Activated T-cell treated with anti-CD3 and anti-CD28 coated beads, Interleukin-2, amount 50 U/mL, for 24 hours (primary cell): ENCODE results near the gene WNT11.
A peak's percentile ranks its signal among the peaks of the same experiment; 100 is the strongest.

Experiments
- DNase-seq: peaks from one replicate; pipeline ENCODE4 v3.0.0-alpha.2; 2020
- H3K27ac Mint-ChIP-seq: 2 replicates; pipeline ENCODE4 v1.8.0; 2020; ENCODE audit warnings: mild to moderate bottlenecking, mixed read lengths
- H3K27me3 Mint-ChIP-seq: 2 replicates; pipeline ENCODE4 v1.8.0; 2020; ENCODE audit warnings: mixed read lengths
- H3K36me3 Mint-ChIP-seq: 2 replicates; pipeline ENCODE4 v1.8.0; 2020; ENCODE audit warnings: low read depth, mixed read lengths
- H3K4me1 Mint-ChIP-seq: 2 replicates; pipeline ENCODE4 v1.8.0; 2020; ENCODE audit warnings: low read depth, mixed read lengths
- H3K4me3 Mint-ChIP-seq: 2 replicates; pipeline ENCODE4 v1.8.0; 2020; ENCODE audit warnings: mild to moderate bottlenecking, moderate library complexity, mixed read lengths
- H3K9me3 Mint-ChIP-seq: 2 replicates; pipeline ENCODE4 v1.8.0; 2020; ENCODE audit warnings: mixed read lengths

Gene WNT11

GRCh38 chr11:76157891-76158290, 48.4 kb downstream of the WNT11 start:
- Mint-ChIP-seq H3K27me3 (peaks cover 15% of the 10 kb centered on the region), H3K4me3 (no peak overlapping the region), H3K36me3 (no peaks in the 10 kb centered on the region), H3K27ac (no peak overlapping the region), H3K4me1 (peaks cover 7% of the 10 kb centered on the region), H3K9me3 (no peaks in the 10 kb centered on the region)
- no peak for DNase-seq

- H3K4me3 Mint-ChIP-seq: no peak overlapping the region
- H3K27me3 Mint-ChIP-seq: peaks cover 24% of the 10 kb centered on the region
- H3K9me3 Mint-ChIP-seq: no peaks in the 10 kb centered on the region
- no peak for DNase-seq
- H3K36me3 Mint-ChIP-seq: no peaks in the 10 kb centered on the region
- no peak overlapping the region for H3K27ac Mint-ChIP-seq
- H3K4me1 Mint-ChIP-seq: peaks cover 16% of the 10 kb centered on the region
These were observed 49.3 kb downstream of the WNT11 start for GRCh38 chr11:76156971-76157427.

- Mint-ChIP-seq H3K27ac (no peak overlapping the region), H3K9me3 (no peaks in the 10 kb centered on the region), H3K4me1 (peaks cover 22% of the 10 kb centered on the region), H3K27me3 (peaks cover 29% of the 10 kb centered on the region), H3K36me3 (no peaks in the 10 kb centered on the region), H3K4me3 (no peak overlapping the region)
- DNase-seq: no peak
These were observed 50.6 kb downstream of the WNT11 start for GRCh38 chr11:76155500-76156227.

GRCh38 chr11:76153571-76153923, 52.8 kb downstream of the WNT11 start:
- H3K27me3 Mint-ChIP-seq: peaks cover 29% of the 10 kb centered on the region
- no peak overlapping the region for H3K27ac Mint-ChIP-seq
- DNase-seq: peak; percentile 24
- no peaks in the 10 kb centered on the region for H3K36me3 Mint-ChIP-seq
- H3K4me1 Mint-ChIP-seq: peaks cover 22% of the 10 kb centered on the region
- H3K9me3 Mint-ChIP-seq: no peaks in the 10 kb centered on the region
- no peak overlapping the region for H3K4me3 Mint-ChIP-seq

GRCh38 chr11:76152741-76153570, 53.3 kb downstream of the WNT11 start:
- peaks cover 22% of the 10 kb centered on the region for H3K4me1 Mint-ChIP-seq
- DNase-seq: peak; percentile 36
- peak overlapping the region; percentile 74 for H3K4me3 Mint-ChIP-seq
- peak overlapping the region; percentile 72 for H3K27ac Mint-ChIP-seq
- no peaks in the 10 kb centered on the region for H3K9me3 Mint-ChIP-seq
- no peaks in the 10 kb centered on the region for H3K36me3 Mint-ChIP-seq
- peaks cover 29% of the 10 kb centered on the region for H3K27me3 Mint-ChIP-seq

GRCh38 chr11:76152086-76152681, 54.1 kb downstream of the WNT11 start:
- H3K27ac Mint-ChIP-seq: peak overlapping the region; percentile 72
- peak; percentile 92 for DNase-seq
- peak overlapping the region; percentile 74 for H3K4me3 Mint-ChIP-seq
- H3K9me3 Mint-ChIP-seq: no peaks in the 10 kb centered on the region
- H3K36me3 Mint-ChIP-seq: no peaks in the 10 kb centered on the region
- H3K4me1 Mint-ChIP-seq: peaks cover 22% of the 10 kb centered on the region
- H3K27me3 Mint-ChIP-seq: peaks cover 29% of the 10 kb centered on the region

- Mint-ChIP-seq H3K36me3 (no peaks in the 10 kb centered on the region), H3K27me3 (peaks cover 29% of the 10 kb centered on the region), H3K9me3 (no peaks in the 10 kb centered on the region), H3K27ac (peak overlapping the region; percentile 72), H3K4me1 (peaks cover 22% of the 10 kb centered on the region), H3K4me3 (peak overlapping the region; percentile 74)
- DNase-seq: no peak
These were observed 54.7 kb downstream of the WNT11 start for GRCh38 chr11:76151556-76152085.

- Mint-ChIP-seq H3K36me3 (no peaks in the 10 kb centered on the region), H3K9me3 (no peaks in the 10 kb centered on the region), H3K27ac (no peak overlapping the region), H3K4me3 (no peak overlapping the region), H3K27me3 (peaks cover 25% of the 10 kb centered on the region), H3K4me1 (peaks cover 22% of the 10 kb centered on the region)
- DNase-seq: no peak
These were observed 56.2 kb downstream of the WNT11 start for GRCh38 chr11:76150141-76150540.

- Mint-ChIP-seq H3K36me3 (no peaks in the 10 kb centered on the region), H3K27ac (no peak overlapping the region), H3K27me3 (peaks cover 25% of the 10 kb centered on the region), H3K4me3 (no peak overlapping the region), H3K4me1 (peaks cover 22% of the 10 kb centered on the region), H3K9me3 (no peaks in the 10 kb centered on the region)
- DNase-seq: no peak
These were observed 56.6 kb downstream of the WNT11 start for GRCh38 chr11:76149713-76150112.

GRCh38 chr11:76148941-76149613, 57.2 kb downstream of the WNT11 start:
- peaks cover 22% of the 10 kb centered on the region for H3K4me1 Mint-ChIP-seq
- no peaks in the 10 kb centered on the region for H3K36me3 Mint-ChIP-seq
- H3K4me3 Mint-ChIP-seq: no peak overlapping the region
- H3K27ac Mint-ChIP-seq: no peak overlapping the region
- no peak for DNase-seq
- H3K9me3 Mint-ChIP-seq: no peaks in the 10 kb centered on the region
- peaks cover 25% of the 10 kb centered on the region for H3K27me3 Mint-ChIP-seq

- Mint-ChIP-seq H3K9me3 (no peaks in the 10 kb centered on the region), H3K36me3 (no peaks in the 10 kb centered on the region), H3K27ac (no peak overlapping the region), H3K27me3 (peaks cover 17% of the 10 kb centered on the region), H3K4me3 (no peak overlapping the region), H3K4me1 (peaks cover 19% of the 10 kb centered on the region)
- DNase-seq: no peak
These were observed 58.1 kb downstream of the WNT11 start for GRCh38 chr11:76148231-76148630.

GRCh38 chr11:76147106-76147740, 59.1 kb downstream of the WNT11 start:
- Mint-ChIP-seq H3K4me1 (peaks cover 9% of the 10 kb centered on the region), H3K27me3 (peaks cover 7% of the 10 kb centered on the region), H3K27ac (no peak overlapping the region), H3K36me3 (peaks cover 8% of the 10 kb centered on the region), H3K9me3 (no peaks in the 10 kb centered on the region), H3K4me3 (no peak overlapping the region)
- DNase-seq: no peak

- Mint-ChIP-seq H3K9me3 (no peaks in the 10 kb centered on the region), H3K4me1 (no peaks in the 10 kb centered on the region), H3K27ac (no peak overlapping the region), H3K27me3 (no peaks in the 10 kb centered on the region), H3K4me3 (no peak overlapping the region), H3K36me3 (peaks cover 30% of the 10 kb centered on the region)
- DNase-seq: no peak
These were observed 63.0 kb downstream of the WNT11 start for GRCh38 chr11:76143274-76143673.
